Chondrocyte (in vitro differentiated cells): ENCODE data around the gene RBMS1. TPM values are rescaled to one million over a fixed set of nuclear protein-coding genes. Genes with fewer than 3 reads are reported as not detected.

ENCODE experiments used
- DNase-seq: peaks from one replicate; pipeline ENCODE4 v3.0.0; 2021; ENCODE audit warnings: mixed read lengths, low spot score
- H3K27ac Mint-ChIP-seq: one replicate; pipeline ENCODE4 v1.8.0; 2021; ENCODE audit warnings: mild to moderate bottlenecking, moderate library complexity, mixed read lengths; ENCODE audit not compliant: unreplicated experiment
- H3K27me3 Mint-ChIP-seq: 2 replicates; pipeline ENCODE4 v1.8.0; 2021; ENCODE audit warnings: low read depth, mixed read lengths
- H3K36me3 Mint-ChIP-seq: 2 replicates; pipeline ENCODE4 v1.8.0; 2021; ENCODE audit warnings: low read depth, mixed read lengths
- H3K4me1 Mint-ChIP-seq: 2 replicates; pipeline ENCODE4 v1.8.0; 2021; ENCODE audit warnings: low read depth, mild to moderate bottlenecking, mixed read lengths
- H3K4me3 Mint-ChIP-seq: one replicate; pipeline ENCODE4 v1.8.0; 2021; ENCODE audit warnings: mild to moderate bottlenecking, moderate library complexity, mixed read lengths; ENCODE audit not compliant: unreplicated experiment
- H3K9me3 Mint-ChIP-seq: 2 replicates; pipeline ENCODE4 v1.8.0; 2021; ENCODE audit warnings: low read depth, mixed read lengths
- total RNA-seq: library from RNA; stranded (reverse); gene quantifications from 3 replicates; pipeline ENCODE4 v1.2.1, GENCODE V29; 2021
- TF ChIP-seq, protein P1 (sequence below): fragments of 200-600 bp; sonication (generic); IDR thresholded peaks from 2 replicates; pipeline ENCODE4 v1.5.0; 2021; ENCODE audit warnings: antibody characterized with exemption, mild to moderate bottlenecking, moderate library complexity

The RBMS1 gene
- total RNA-seq, 1 donor from 2014 or later = 133 TPM

DNA sequence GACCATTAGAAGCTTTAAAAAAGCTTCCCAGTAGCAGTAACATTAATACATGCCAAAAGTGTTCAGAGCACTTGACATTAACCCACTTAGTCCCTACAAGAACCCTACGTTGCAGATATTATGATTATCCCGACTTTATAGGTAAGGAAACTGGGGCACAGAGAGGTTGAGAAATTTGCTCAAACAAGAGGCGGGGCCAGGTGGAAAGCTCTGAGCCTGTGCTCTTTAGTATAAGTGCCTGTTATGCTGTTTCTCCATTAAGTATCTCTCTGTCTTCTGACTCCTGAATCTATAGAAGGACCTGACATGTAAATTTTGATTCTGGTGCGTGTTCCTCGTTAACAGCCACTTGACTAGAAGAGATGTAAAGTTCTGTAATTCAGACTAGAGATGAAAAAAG, 139.8 kb downstream of the RBMS1 start:
- Mint-ChIP-seq H3K27ac (no peak overlapping the region), H3K4me1 (peaks cover 90% of the 10 kb centered on the region)

DNA sequence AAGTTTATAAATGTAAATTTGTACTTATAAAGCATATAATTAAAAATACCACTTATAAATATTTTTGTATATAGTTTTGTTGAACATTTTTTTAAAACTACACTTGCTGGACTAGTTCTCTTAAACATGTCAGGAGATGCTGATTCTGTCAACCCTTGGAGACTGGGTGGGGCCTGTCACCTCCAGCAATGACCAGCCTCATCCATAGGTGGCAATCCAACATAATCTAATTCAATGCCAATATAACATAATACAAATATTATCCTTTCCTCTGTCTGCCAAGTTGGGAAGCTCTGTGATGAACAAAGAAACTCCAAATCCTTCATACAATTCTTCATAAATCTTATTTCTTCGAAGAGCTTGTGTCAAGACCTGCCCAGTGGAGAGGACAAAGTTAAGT, 140.4 kb downstream of the RBMS1 start:
- peaks cover 92% of the 10 kb centered on the region for H3K4me1 Mint-ChIP-seq

More for the DNA sequence above, 139.8 kb downstream of the RBMS1 start:
- Mint-ChIP-seq H3K4me3 (no peak overlapping the region), H3K9me3 (no peaks in the 10 kb centered on the region), H3K27me3 (no peaks in the 10 kb centered on the region), H3K36me3 (peaks cover 18% of the 10 kb centered on the region)
- TF ChIP-seq, protein P1, sequence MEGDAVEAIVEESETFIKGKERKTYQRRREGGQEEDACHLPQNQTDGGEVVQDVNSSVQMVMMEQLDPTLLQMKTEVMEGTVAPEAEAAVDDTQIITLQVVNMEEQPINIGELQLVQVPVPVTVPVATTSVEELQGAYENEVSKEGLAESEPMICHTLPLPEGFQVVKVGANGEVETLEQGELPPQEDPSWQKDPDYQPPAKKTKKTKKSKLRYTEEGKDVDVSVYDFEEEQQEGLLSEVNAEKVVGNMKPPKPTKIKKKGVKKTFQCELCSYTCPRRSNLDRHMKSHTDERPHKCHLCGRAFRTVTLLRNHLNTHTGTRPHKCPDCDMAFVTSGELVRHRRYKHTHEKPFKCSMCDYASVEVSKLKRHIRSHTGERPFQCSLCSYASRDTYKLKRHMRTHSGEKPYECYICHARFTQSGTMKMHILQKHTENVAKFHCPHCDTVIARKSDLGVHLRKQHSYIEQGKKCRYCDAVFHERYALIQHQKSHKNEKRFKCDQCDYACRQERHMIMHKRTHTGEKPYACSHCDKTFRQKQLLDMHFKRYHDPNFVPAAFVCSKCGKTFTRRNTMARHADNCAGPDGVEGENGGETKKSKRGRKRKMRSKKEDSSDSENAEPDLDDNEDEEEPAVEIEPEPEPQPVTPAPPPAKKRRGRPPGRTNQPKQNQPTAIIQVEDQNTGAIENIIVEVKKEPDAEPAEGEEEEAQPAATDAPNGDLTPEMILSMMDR = no peak
- no peak for DNase-seq

DNA sequence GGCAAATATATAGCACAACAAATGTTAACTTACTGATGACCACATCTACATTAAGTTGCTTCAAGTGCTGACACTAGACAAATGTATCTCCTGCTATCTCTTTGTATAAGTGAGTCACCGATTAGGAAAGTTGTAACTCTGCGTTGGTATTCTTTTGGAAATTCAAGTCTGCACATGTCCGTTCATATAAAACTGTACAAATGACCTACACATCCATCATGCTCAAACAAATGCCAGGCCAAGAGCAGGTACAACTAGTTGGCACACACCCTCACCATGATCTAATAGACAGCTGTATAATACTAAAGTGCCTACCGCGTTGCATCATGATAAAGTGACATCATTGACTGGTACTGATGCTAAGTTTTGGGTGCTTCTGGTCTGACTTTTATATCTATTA, 141.1 kb downstream of the RBMS1 start:
- no peak for DNase-seq
- H3K27me3 Mint-ChIP-seq = no peaks in the 10 kb centered on the region
- peak overlapping the region; percentile 79 for H3K27ac Mint-ChIP-seq
- H3K9me3 Mint-ChIP-seq = no peaks in the 10 kb centered on the region
- TF ChIP-seq, protein P1 = no peak
- no peak overlapping the region for H3K4me3 Mint-ChIP-seq
- peaks cover 92% of the 10 kb centered on the region for H3K4me1 Mint-ChIP-seq
- H3K36me3 Mint-ChIP-seq = peaks cover 18% of the 10 kb centered on the region

More for the DNA sequence above, 140.4 kb downstream of the RBMS1 start:
- H3K4me3 Mint-ChIP-seq = no peak overlapping the region
- TF ChIP-seq, protein P1 = peak; percentile 70
- no peak for DNase-seq
- no peak overlapping the region for H3K27ac Mint-ChIP-seq
- no peaks in the 10 kb centered on the region for H3K9me3 Mint-ChIP-seq
- H3K27me3 Mint-ChIP-seq = no peaks in the 10 kb centered on the region
- H3K36me3 Mint-ChIP-seq = peaks cover 18% of the 10 kb centered on the region

DNA sequence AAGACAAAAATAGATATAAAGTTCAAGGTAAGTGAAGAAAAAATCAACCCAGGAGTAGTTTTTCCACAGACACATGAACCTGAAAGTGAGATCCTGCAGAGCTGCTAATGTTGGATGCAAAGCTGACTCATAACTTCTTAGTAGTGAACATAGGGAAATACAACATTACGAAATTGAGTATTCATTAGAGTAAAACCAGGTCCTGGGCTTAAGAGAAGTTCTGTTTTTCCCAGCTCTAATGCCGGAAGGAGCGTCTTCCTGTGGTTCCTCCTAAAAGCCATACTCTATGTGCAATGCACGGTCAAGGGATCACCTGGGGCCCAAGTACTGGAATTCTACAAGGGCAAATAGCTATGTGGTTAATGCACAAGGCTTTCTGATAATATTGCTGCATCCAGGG, 141.7 kb downstream of the RBMS1 start:
- no peak overlapping the region for H3K4me3 Mint-ChIP-seq
- no peaks in the 10 kb centered on the region for H3K9me3 Mint-ChIP-seq
- no peaks in the 10 kb centered on the region for H3K27me3 Mint-ChIP-seq
- H3K27ac Mint-ChIP-seq = peak overlapping the region; percentile 86
- H3K4me1 Mint-ChIP-seq = peaks cover 92% of the 10 kb centered on the region
- peaks cover 18% of the 10 kb centered on the region for H3K36me3 Mint-ChIP-seq
- no peak for DNase-seq
- TF ChIP-seq, protein P1 = no peak

DNA sequence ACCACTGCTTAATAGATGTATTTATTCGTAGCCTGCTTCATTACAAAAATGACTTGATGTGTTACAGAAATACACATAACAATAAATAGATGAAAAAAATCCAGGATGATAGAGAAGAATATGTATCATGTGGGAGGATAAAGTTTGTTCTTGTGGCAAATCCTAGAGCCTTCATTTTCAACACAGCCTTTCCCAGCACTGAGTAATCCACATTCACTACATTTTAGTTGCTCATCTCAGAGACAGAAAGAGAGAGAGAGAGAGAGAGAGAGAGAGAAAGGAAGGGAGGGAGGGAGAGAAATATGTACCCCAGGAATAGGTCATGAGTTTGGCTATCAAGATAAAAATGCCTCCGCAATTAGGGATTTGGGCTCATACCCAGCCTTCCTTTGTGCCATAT, 144.3 kb downstream of the RBMS1 start:
- H3K36me3 Mint-ChIP-seq = peaks cover 12% of the 10 kb centered on the region
- DNase-seq = no peak
- H3K4me3 Mint-ChIP-seq = no peak overlapping the region
- H3K27me3 Mint-ChIP-seq = no peaks in the 10 kb centered on the region
- TF ChIP-seq, protein P1 = no peak
- H3K27ac Mint-ChIP-seq = peak overlapping the region; percentile 83
- no peaks in the 10 kb centered on the region for H3K9me3 Mint-ChIP-seq
- peaks cover 88% of the 10 kb centered on the region for H3K4me1 Mint-ChIP-seq
